Pancreas (tissue), 10 donors: ENCODE results near the gene ANXA4. TPM values are rescaled to one million over a fixed set of nuclear protein-coding genes. Genes with fewer than 3 reads are reported as not detected.

Source experiments
- ATAC-seq, 4 donors: fragments of 200-7000 bp; cut with Tn5 transposase; one replicate each; pipeline versions ENCODE4 v1.8.0 to v1.9.1; 2020; ENCODE audit warnings: mild to moderate bottlenecking in 4 of 4, moderate library complexity in 4 of 4
- DNase-seq, 6 donors: peaks; one replicate each; pipeline ENCODE4 v3.0.0-alpha.2; 2020
- FAIRE-seq: peaks from 2 replicates; lab custom pipeline; 2012; peaks lifted over from hg19 to GRCh38; lab: Jason Lieb, UNC
- H3K27ac ChIP-seq, 4 donors: fragments of 200-600 bp; sonication (generic); 1 replicate in 3 of 4; 2 replicates in 1 of 4; pipeline versions ENCODE4 v1.5.0 to v1.8.0; 2020
- H3K27me3 ChIP-seq, 4 donors: fragments of 200-600 bp; one replicate each; pipeline ENCODE4 v1.8.0; 2021
- H3K36me3 ChIP-seq, 3 donors: fragments of 200-600 bp; sonication (generic) in 1 of 3; one replicate each; pipeline versions ENCODE4 v1.5.0 to v1.8.0; 2020 to 2021
- H3K4me1 ChIP-seq, 3 donors: fragments of 200-600 bp; one replicate each; pipeline ENCODE4 v1.8.0; 2021
- H3K4me3 ChIP-seq, 4 donors: fragments of 200-600 bp; sonication (generic) in 2 of 4; one replicate each; pipeline versions ENCODE4 v1.5.0 to v1.8.0; 2020 to 2021
- H3K9me3 ChIP-seq, 4 donors: fragments of 200-600 bp; one replicate each; pipeline ENCODE4 v1.8.0; 2021
- CTCF ChIP-seq, 4 donors: fragments of 200-600 bp; sonication (generic) in 3 of 4; IDR thresholded peaks; one replicate each; pipeline versions ENCODE4 v1.5.0 to v1.8.0; 2021; ENCODE audit warnings: antibody characterized with exemption in 4 of 4
- whole genome bisulfite sequencing, 2 donors: extraction: QIAGEN DNeasy Blood & Tissue Kit; methylation state at CpG; one replicate each; pipeline ENCODE4 v1.1.7; 2013; 5-methylcytosine and 5-hydroxymethylcytosine counted together
- intact Hi-C, 3 donors: fragments of 100-400 bp; cut with DNase I; formaldehyde crosslinking; loops; one replicate each; pipeline versions ENCODE4 v1.11.1 to v1.14.2; 2022
- polyA plus RNA-seq, 2 donors: library from polyadenylated mRNA; stranded (reverse); fragments of 200-250 nt; gene quantifications; one replicate each; pipeline ENCODE4 v1.2.3, GENCODE V29; 2013
- total RNA-seq, 6 donors: library from RNA; stranded (reverse); fragmentation: NEBNext Ultra II Directional in 4 of 6; extraction: Animal tissue kit (Norgen Biotek cat#: 25700) in 4 of 6; gene quantifications; one replicate each; pipeline versions ENCODE4 v1.2.1 to v1.2.4, GENCODE V29; 2021 to 2023
- donor health status: healthy with polysubstance abuse.
- donor health status: DM: no; HTN: no; CAD: no; lungs with moderate emphysema.
- donor health status: DM: no; HTN: no; CAD: no.
- donor health status: control.
- donor health status: control.
- donor health status: Bipolar disorder and iron deficiency.
- donor health status: DM: yes; HTN: yes; CAD: no.
- donor health status: DM: no; HTN: no; CAD: no.
- donor health status: DM: no; HTN: no; CAD: no.
- donor health status: DM: yes; HTN: yes; CAD: no.

Gene ANXA4
- total and polyA plus RNA-seq, 8 donors, result 215 to 762 (median 463) TPM

GRCh38 chr2:69789772-69790600, 48.1 kb downstream of the ANXA4 start:
- peaks cover 0 to 26% (median 4%) of the 10 kb centered on the region in 3 donors for H3K36me3 ChIP-seq
- TF ChIP-seq CTCF (IDR thresholded peaks at IDR 0.05), result no peak
- H3K27me3 ChIP-seq, result no peaks in the 10 kb centered on the region
- FAIRE-seq (no peak), ATAC-seq (peak in 2 of 4 donors; percentile 42 to 53), DNase-seq (no peak)
- H3K9me3 ChIP-seq, result no peaks in the 10 kb centered on the region
- H3K27ac ChIP-seq, result peak overlapping the region in 2 of 4 donors; percentile 44 to 68
- H3K4me3 ChIP-seq, result no peak overlapping the region
- WGBS, 2 donors, result 71 to 72% methylated on average over 7 of the region's 7 CpGs
- intact Hi-C loops, result no loop called here
- H3K4me1 ChIP-seq, result peaks cover 13 to 29% (median 25%) of the 10 kb centered on the region in 3 donors

DNA sequence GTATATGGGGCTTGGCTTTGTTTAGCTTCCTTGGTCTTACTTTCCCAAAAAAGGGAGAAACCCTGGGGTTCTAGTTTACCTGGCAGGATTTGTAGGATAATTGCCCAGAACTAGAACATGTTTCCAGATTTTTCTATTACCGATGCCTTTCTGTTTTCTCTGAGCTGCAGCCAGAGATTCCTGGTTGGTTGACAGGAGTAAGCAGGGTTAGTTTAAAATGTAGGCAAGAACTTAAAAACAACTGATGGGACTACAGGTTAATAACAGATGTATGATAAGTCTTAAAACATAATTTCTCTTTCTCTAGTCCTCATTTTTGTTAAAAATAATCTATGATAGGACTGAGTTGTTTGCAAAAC, 48.6 kb downstream of the ANXA4 start:
- intact Hi-C loops, result no loop called here
- peaks cover 0 to 26% (median 4%) of the 10 kb centered on the region in 3 donors for H3K36me3 ChIP-seq
- FAIRE-seq, result no peak
- no peak for ATAC-seq
- peak overlapping the region in 2 of 4 donors; percentile 44 to 68 for H3K27ac ChIP-seq
- H3K27me3 ChIP-seq, result no peaks in the 10 kb centered on the region
- H3K9me3 ChIP-seq, result no peaks in the 10 kb centered on the region
- peaks cover 11 to 26% (median 19%) of the 10 kb centered on the region in 3 donors for H3K4me1 ChIP-seq
- 33 to 38% methylated on average over 1 of the region's 1 CpG for WGBS, 2 donors
- TF ChIP-seq CTCF (IDR thresholded peaks at IDR 0.05), result no peak
- H3K4me3 ChIP-seq, result no peak overlapping the region
- no peak for DNase-seq

GRCh38 chr2:69791045-69791444, 49.1 kb downstream of the ANXA4 start:
- ATAC-seq, result no peak
- peaks cover 0 to 26% (median 4%) of the 10 kb centered on the region in 3 donors for H3K36me3 ChIP-seq
- no peak for TF ChIP-seq CTCF (IDR thresholded peaks at IDR 0.05)
- no peak for DNase-seq
- no peaks in the 10 kb centered on the region for H3K27me3 ChIP-seq
- no peak for FAIRE-seq
- peaks cover 8 to 23% (median 14%) of the 10 kb centered on the region in 3 donors for H3K4me1 ChIP-seq
- intact Hi-C loops, result no loop called here
- no peak overlapping the region for H3K4me3 ChIP-seq
- H3K27ac ChIP-seq, result peak overlapping the region in 2 of 4 donors; percentile 44 to 68
- no peaks in the 10 kb centered on the region for H3K9me3 ChIP-seq

DNA sequence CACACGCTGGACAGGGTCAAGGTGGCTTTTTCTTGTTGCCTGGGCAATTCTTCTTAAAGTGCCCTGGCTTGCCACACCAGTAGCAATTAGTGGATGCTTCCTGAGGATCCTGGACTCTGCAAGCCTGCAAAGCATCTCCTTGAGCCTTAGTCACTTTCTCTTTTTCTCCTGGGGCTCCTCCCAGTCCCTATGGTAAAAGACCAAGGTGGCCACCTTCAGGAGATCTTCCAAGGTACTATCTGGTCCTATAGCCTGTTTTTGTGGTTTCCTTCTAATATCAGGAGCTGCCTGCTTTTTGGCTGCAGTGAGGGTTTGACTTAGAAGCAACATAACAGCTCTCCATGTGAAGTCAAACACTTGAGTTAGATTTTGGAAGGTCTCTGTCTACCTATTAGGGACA, 54.2 kb downstream of the ANXA4 start:
- FAIRE-seq, result no peak
- H3K36me3 ChIP-seq, result peaks cover 0 to 6% (median 4%) of the 10 kb centered on the region in 3 donors
- ATAC-seq, result no peak
- DNase-seq, result no peak
- WGBS, 2 donors, result 78 to 95% methylated on average over 1 of the region's 1 CpG
- no peak for TF ChIP-seq CTCF (IDR thresholded peaks at IDR 0.05)
- H3K4me1 ChIP-seq, result peaks cover 4 to 16% (median 15%) of the 10 kb centered on the region in 3 donors
- no peaks in the 10 kb centered on the region for H3K27me3 ChIP-seq
- intact Hi-C loops, result no loop called here
- no peak overlapping the region for H3K4me3 ChIP-seq
- peak overlapping the region in 3 of 4 donors; percentile 4 to 72 (median 70) for H3K27ac ChIP-seq
- no peaks in the 10 kb centered on the region for H3K9me3 ChIP-seq

- Histone ChIP-seq H3K4me3 (no peak overlapping the region), H3K9me3 (no peaks in the 10 kb centered on the region), H3K4me1 (peaks cover 0 to 16% (median 12%) of the 10 kb centered on the region in 3 donors), H3K36me3 (peaks cover 0 to 6% (median 4%) of the 10 kb centered on the region in 3 donors), H3K27ac (peak overlapping the region in 3 of 4 donors; percentile 38 to 72 (median 70)), H3K27me3 (no peaks in the 10 kb centered on the region)
- WGBS, 2 donors, result 72 to 74% methylated on average over 4 of the region's 4 CpGs
- ATAC-seq, result no peak
- DNase-seq, result no peak
- intact Hi-C loops, result no loop called here
- TF ChIP-seq CTCF (IDR thresholded peaks at IDR 0.05), result no peak
- FAIRE-seq, result no peak
These were observed 55.3 kb downstream of the ANXA4 start for GRCh38 chr2:69797235-69797634.
